HCT116 (cell line): ENCODE results near the gene RNF10. TPM values are rescaled to one million over a fixed set of nuclear protein-coding genes. Genes with fewer than 3 reads are reported as not detected.

Experiments
- ATAC-seq: fragments of 200-7000 bp; cut with Tn5 transposase; 2 replicates; pipeline ENCODE4 v1.9.1; 2020; ENCODE audit warnings: mild to moderate bottlenecking, moderate library complexity
- BruUV-seq: library from RNA; stranded (reverse); fragments of 400-500 nt; replicated peaks from 2 replicates; lab custom pipeline; 2021; lab: Mats Ljungman, UMichigan
- CTCF ChIA-PET: fragments of 300-600 bp; sonication (Branson Sonifier 250); formaldehyde crosslinking; loops from one replicate; lab custom pipeline; 2021; ENCODE audit warnings: antibody characterized with exemption; lab: Charles Lee
- POLR2A ChIA-PET: fragments of 300-600, 350-600 bp; sonication (Branson Sonifier 250); formaldehyde crosslinking; loops from one replicate; lab custom pipeline; 2021; ENCODE audit warnings: antibody characterized with exemption; lab: Charles Lee
- RAD21 ChIA-PET, 2 experiments: fragments of 300-600 bp; sonication (Branson Sonifier 250); formaldehyde crosslinking; loops; one replicate each; lab custom pipeline; 2023; ENCODE audit warnings: low total read pairs in 2 of 2; ENCODE audit not compliant: uncharacterized antibody in 2 of 2, unreplicated experiment in 2 of 2, low non-redundant PET in 1 of 2; lab: Charles Lee
- DNase-seq: peaks from one replicate; pipeline ENCODE4 v3.0.0-alpha.2; 2010; ENCODE audit warnings: low read depth, low spot score
- H2AFZ ChIP-seq: fragments of 200-600 bp; shearing (Covaris generic), sonication (generic); 2 replicates; pipeline ENCODE4 v1.6.1; 2017; ENCODE audit warnings: low read depth, mixed run types, mixed read lengths, antibody characterized with exemption, low read length; ENCODE audit not compliant: poor library complexity, severe bottlenecking
- H3K27ac ChIP-seq: 2 replicates; pipeline ENCODE4 v1.5.1; 2012; ENCODE audit warnings: low read depth, low read length
- H3K27me3 ChIP-seq: fragments of 200-600 bp; sonication (generic); 2 replicates; pipeline ENCODE4 v1.6.1; 2016; ENCODE audit warnings: mixed run types, low read length, mixed read lengths; ENCODE audit not compliant: insufficient read depth
- H3K36me3 ChIP-seq, 2 experiments: fragments of 200-500 bp in 1 of 2; fragments of 200-600 bp in 1 of 2; sonication (Bioruptor generic) in 1 of 2; sonication (generic) in 1 of 2; 2 replicates each; pipeline versions ENCODE4 v1.5.1 to v1.6.1; 2014 to 2016; ENCODE audit warnings: low read length in 2 of 2, inconsistent platforms in 1 of 2, mixed read lengths in 1 of 2, mixed run types in 1 of 2; ENCODE audit not compliant: insufficient read depth in 2 of 2, control insufficient read depth in 1 of 2
- H3K4me1 ChIP-seq, 2 experiments: fragments of 200-600 bp in 1 of 2; sonication (generic) in 1 of 2; 2 replicates each; pipeline versions ENCODE4 v1.5.1 to v1.6.1; 2012 to 2017; ENCODE audit warnings: low read length in 2 of 2, inconsistent platforms in 1 of 2, mild to moderate bottlenecking in 1 of 2, mixed read lengths in 1 of 2, mixed run types in 1 of 2, moderate library complexity in 1 of 2; ENCODE audit not compliant: insufficient read depth in 2 of 2, control insufficient read depth in 1 of 2
- H3K4me2 ChIP-seq: fragments of 200-600 bp; sonication (generic); 2 replicates; pipeline ENCODE4 v1.6.1; 2017; ENCODE audit warnings: mixed run types, low read length, mixed read lengths
- H3K4me3 ChIP-seq, 2 experiments: fragments of 200-600 bp in 1 of 2; sonication (generic) in 1 of 2; replicated peaks in 1 of 2; 2 replicates each; pipeline ENCODE4 v1.5.1; 2011 to 2016; ENCODE audit warnings: low read length in 2 of 2, control low read depth in 1 of 2, low read depth in 1 of 2, mild to moderate bottlenecking in 1 of 2, mixed read lengths in 1 of 2, mixed run types in 1 of 2
- H3K79me2 ChIP-seq: fragments of 200-600 bp; sonication (generic); 2 replicates; pipeline ENCODE4 v1.6.1; 2017; ENCODE audit warnings: mild to moderate bottlenecking, mixed run types, low read length, moderate library complexity, mixed read lengths; ENCODE audit not compliant: insufficient read depth
- H3K9ac ChIP-seq: fragments of 200-600 bp; sonication (generic); 2 replicates; pipeline ENCODE4 v1.6.1; 2016; ENCODE audit warnings: low read length, mixed read lengths
- H3K9me2 ChIP-seq: fragments of 200-600 bp; sonication (generic), shearing (Covaris generic); 2 replicates; pipeline ENCODE4 v1.6.1; 2017; ENCODE audit warnings: mixed run types, mild to moderate bottlenecking, moderate library complexity; ENCODE audit not compliant: insufficient read depth
- H3K9me3 ChIP-seq, 2 experiments: fragments of 200-500 bp in 1 of 2; fragments of 200-600 bp in 1 of 2; sonication (Bioruptor generic) in 1 of 2; sonication (generic) in 1 of 2; 2 replicates each; pipeline ENCODE4 v1.6.1; 2014 to 2017; ENCODE audit warnings: low read length in 2 of 2, mixed read lengths in 2 of 2, inconsistent platforms in 1 of 2, low read depth in 1 of 2, mild to moderate bottlenecking in 1 of 2, mixed run types in 1 of 2, moderate library complexity in 1 of 2; ENCODE audit not compliant: control insufficient read depth in 1 of 2, insufficient read depth in 1 of 2
- H4K20me1 ChIP-seq: fragments of 200-600 bp; sonication (generic), shearing (Covaris generic); 2 replicates; pipeline ENCODE4 v1.6.1; 2017; ENCODE audit warnings: mixed run types, mild to moderate bottlenecking, moderate library complexity; ENCODE audit not compliant: insufficient read depth
- CBX3 ChIP-seq: IDR thresholded peaks from 2 replicates; pipeline ENCODE4 v1.6.1; 2012; ENCODE audit warnings: low read depth
- CEBPB ChIP-seq: IDR thresholded peaks from 2 replicates; pipeline ENCODE4 v1.6.1; 2012; ENCODE audit warnings: low read depth
- CTCF ChIP-seq, 3 experiments: fragments of 200-600 bp in 1 of 3; sonication (generic) in 1 of 3; IDR thresholded peaks in 2 of 3; conservative IDR thresholded peaks in 1 of 3; 2 replicates each; pipeline ENCODE4 v1.5.1; 2012 to 2017; ENCODE audit warnings: low read depth in 2 of 3, low read length in 2 of 3, antibody characterized with exemption in 1 of 3, borderline replicate concordance in 1 of 3, control low read depth in 1 of 3, mild to moderate bottlenecking in 1 of 3, mixed read lengths in 1 of 3, mixed run types in 1 of 3, moderate library complexity in 1 of 3; ENCODE audit not compliant: insufficient read depth in 1 of 3
- ELF1 ChIP-seq: IDR thresholded peaks from 2 replicates; pipeline ENCODE4 v1.6.1; 2012; ENCODE audit warnings: low read depth, borderline replicate concordance
- EZH2 ChIP-seq: fragments of 200-600 bp; sonication (generic); IDR thresholded peaks from 2 replicates; pipeline ENCODE4 v1.6.1; 2017; ENCODE audit warnings: antibody characterized with exemption, mixed run types
- FOSL1 ChIP-seq: IDR thresholded peaks from 2 replicates; pipeline ENCODE4 v1.6.1; 2012; ENCODE audit warnings: low read depth
- JUND ChIP-seq: IDR thresholded peaks from 2 replicates; pipeline ENCODE4 v1.6.1; 2012
- RAD21 ChIP-seq: IDR thresholded peaks from 2 replicates; pipeline ENCODE4 v1.6.1; 2012; ENCODE audit warnings: low read depth, mild to moderate bottlenecking
- SIN3A ChIP-seq: IDR thresholded peaks from 2 replicates; pipeline ENCODE4 v1.6.1; 2012; ENCODE audit warnings: low read depth
- SP1 ChIP-seq: IDR thresholded peaks from 2 replicates; pipeline ENCODE4 v1.6.1; 2012; ENCODE audit warnings: low read depth
- SRF ChIP-seq: IDR thresholded peaks from 2 replicates; pipeline ENCODE4 v1.6.1; 2012; ENCODE audit warnings: low read depth
- TCF7L2 ChIP-seq: IDR thresholded peaks from 2 replicates; pipeline ENCODE4 v1.7.0; 2011; ENCODE audit warnings: borderline replicate concordance, inconsistent platforms; ENCODE audit not compliant: insufficient read depth, insufficient read length; ENCODE audit errors: extremely low read depth
- ZFX ChIP-seq: fragments of 450-650 bp; IDR thresholded peaks from 2 replicates; pipeline ENCODE4 v1.6.1; 2017
- ZNF274 ChIP-seq: fragments of 200-500 bp; sonication (Bioruptor generic); IDR thresholded peaks from 2 replicates; pipeline ENCODE4 v1.6.1; 2014; ENCODE audit warnings: mild to moderate bottlenecking, low read depth, low read length, inconsistent platforms
- intact Hi-C: fragments of 100-400 bp; cut with micrococcal nuclease; formaldehyde crosslinking; loops from 2 replicates; pipeline ENCODE4 v1.10.0; 2022
- total RNA-seq: library from RNA; stranded (reverse); gene quantifications from one replicate; pipeline ENCODE4 v1.2.1, GENCODE V29; 2021; ENCODE audit not compliant: unreplicated experiment
- TF ChIP-seq, protein P1 (sequence below): IDR thresholded peaks from 2 replicates; pipeline ENCODE4 v1.6.1; 2012; ENCODE audit warnings: low read depth
- TF ChIP-seq, protein P2 (sequence below): IDR thresholded peaks from 2 replicates; pipeline ENCODE4 v1.6.1; 2012
- TF ChIP-seq, protein P3 (sequence below): IDR thresholded peaks from 2 replicates; pipeline ENCODE4 v1.6.1; 2012

RNF10 gene
- total RNA-seq, 1 experiment from 2014 or later = 141 TPM

GRCh38 chr12:120573560-120573959 lies 39.4 kb downstream of the RNF10 start:
- ATAC-seq (no peak), DNase-seq (no peak)
- CTCF ChIA-PET = no interaction called here
- RAD21 ChIA-PET = no interaction called here
- Histone ChIP-seq H3K4me3 (no peak overlapping the region), H3K27ac (no peak overlapping the region), H4K20me1 (no peaks in the 10 kb centered on the region), H3K79me2 (peaks cover 11% of the 10 kb centered on the region; the same call in 1 of the 2 replicates), H3K36me3 (peaks cover 41 to 63% of the 10 kb centered on the region in 2 experiments), H3K27me3 (no peaks in the 10 kb centered on the region), H3K9ac (no peak overlapping the region), H3K9me2 (no peaks in the 10 kb centered on the region), H3K4me2 (no peak overlapping the region), H3K4me1 (no peaks in the 10 kb centered on the region), H2AFZ (no peak overlapping the region), H3K9me3 (no peaks in the 10 kb centered on the region)
- intact Hi-C loops = no loop called here
- POLR2A ChIA-PET = no interaction called here
- TF ChIP-seq ZFX = no peak
- no TSS peak for BruUV-seq

- Histone ChIP-seq H3K27ac (no peak overlapping the region), H3K4me3 (no peak overlapping the region), H3K4me1 (no peaks in the 10 kb centered on the region), H3K36me3 (peaks cover 40 to 68% of the 10 kb centered on the region in 2 experiments), H4K20me1 (no peaks in the 10 kb centered on the region), H3K79me2 (peaks cover 14% of the 10 kb centered on the region; the same call in 1 of the 2 replicates), H3K9me3 (no peaks in the 10 kb centered on the region), H2AFZ (no peak overlapping the region), H3K9ac (no peak overlapping the region), H3K9me2 (no peaks in the 10 kb centered on the region), H3K4me2 (no peak overlapping the region), H3K27me3 (no peaks in the 10 kb centered on the region)
- ChIA-PET RAD21 (no interaction called here), CTCF (no interaction called here), POLR2A (no interaction called here)
- ATAC-seq (no peak), DNase-seq (no peak)
- TF ChIP-seq SP1 (no peak), SIN3A (no peak), CEBPB (no peak), TCF7L2 (no peak), ELF1 (no peak), JUND (no peak), SRF (no peak), RAD21 (no peak), ZNF274 (no peak), FOSL1 (no peak), CBX3 (no peak), EZH2 (no peak), CTCF (IDR thresholded peaks at IDR 0.05 in 2 of 3, conservative IDR thresholded peaks at IDR 0.05 in 1 of 3; ENCODE audit: borderline replicate concordance in 1 of 3, insufficient read depth in 1 of 3, low read depth in 2 of 3, low read length in 2 of 3) (no peak)
- TF ChIP-seq, protein P1, sequence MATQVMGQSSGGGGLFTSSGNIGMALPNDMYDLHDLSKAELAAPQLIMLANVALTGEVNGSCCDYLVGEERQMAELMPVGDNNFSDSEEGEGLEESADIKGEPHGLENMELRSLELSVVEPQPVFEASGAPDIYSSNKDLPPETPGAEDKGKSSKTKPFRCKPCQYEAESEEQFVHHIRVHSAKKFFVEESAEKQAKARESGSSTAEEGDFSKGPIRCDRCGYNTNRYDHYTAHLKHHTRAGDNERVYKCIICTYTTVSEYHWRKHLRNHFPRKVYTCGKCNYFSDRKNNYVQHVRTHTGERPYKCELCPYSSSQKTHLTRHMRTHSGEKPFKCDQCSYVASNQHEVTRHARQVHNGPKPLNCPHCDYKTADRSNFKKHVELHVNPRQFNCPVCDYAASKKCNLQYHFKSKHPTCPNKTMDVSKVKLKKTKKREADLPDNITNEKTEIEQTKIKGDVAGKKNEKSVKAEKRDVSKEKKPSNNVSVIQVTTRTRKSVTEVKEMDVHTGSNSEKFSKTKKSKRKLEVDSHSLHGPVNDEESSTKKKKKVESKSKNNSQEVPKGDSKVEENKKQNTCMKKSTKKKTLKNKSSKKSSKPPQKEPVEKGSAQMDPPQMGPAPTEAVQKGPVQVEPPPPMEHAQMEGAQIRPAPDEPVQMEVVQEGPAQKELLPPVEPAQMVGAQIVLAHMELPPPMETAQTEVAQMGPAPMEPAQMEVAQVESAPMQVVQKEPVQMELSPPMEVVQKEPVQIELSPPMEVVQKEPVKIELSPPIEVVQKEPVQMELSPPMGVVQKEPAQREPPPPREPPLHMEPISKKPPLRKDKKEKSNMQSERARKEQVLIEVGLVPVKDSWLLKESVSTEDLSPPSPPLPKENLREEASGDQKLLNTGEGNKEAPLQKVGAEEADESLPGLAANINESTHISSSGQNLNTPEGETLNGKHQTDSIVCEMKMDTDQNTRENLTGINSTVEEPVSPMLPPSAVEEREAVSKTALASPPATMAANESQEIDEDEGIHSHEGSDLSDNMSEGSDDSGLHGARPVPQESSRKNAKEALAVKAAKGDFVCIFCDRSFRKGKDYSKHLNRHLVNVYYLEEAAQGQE = no peak
- TF ChIP-seq, protein P2, sequence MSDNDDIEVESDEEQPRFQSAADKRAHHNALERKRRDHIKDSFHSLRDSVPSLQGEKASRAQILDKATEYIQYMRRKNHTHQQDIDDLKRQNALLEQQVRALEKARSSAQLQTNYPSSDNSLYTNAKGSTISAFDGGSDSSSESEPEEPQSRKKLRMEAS = no peak
- TF ChIP-seq, protein P3, sequence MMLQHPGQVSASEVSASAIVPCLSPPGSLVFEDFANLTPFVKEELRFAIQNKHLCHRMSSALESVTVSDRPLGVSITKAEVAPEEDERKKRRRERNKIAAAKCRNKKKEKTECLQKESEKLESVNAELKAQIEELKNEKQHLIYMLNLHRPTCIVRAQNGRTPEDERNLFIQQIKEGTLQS = no peak
- BruUV-seq = no TSS peak
- intact Hi-C loops = no loop called here
Observed at GRCh38 chr12:120574106-120574505, 40.0 kb downstream of the RNF10 start.
